PC-9 (cell line): ENCODE results near the gene EPB41L4B. TPM values are rescaled to one million over a fixed set of nuclear protein-coding genes. Genes with fewer than 3 reads are reported as not detected.
A peak's percentile ranks its signal among the peaks of the same experiment; 100 is the strongest.
"Not testable (repeated sequence)": the region's sequence is repeated elsewhere in the genome, so short reads cannot be mapped to it uniquely, and the experiment has no call there.

Experiments used
- Bru-seq: library from RNA; stranded (reverse); fragments of 400-500 nt; gene quantifications from one replicate; lab custom pipeline; 2021; lab: Mats Ljungman, UMichigan
- BruChase-seq, 2 experiments: library from RNA; stranded (reverse); fragments of 400-500 nt; gene quantifications; one replicate each; lab custom pipeline; 2021; lab: Mats Ljungman, UMichigan
- BruUV-seq: library from RNA; stranded (reverse); fragments of 400-500 nt; replicated peaks from 2 replicates; lab custom pipeline; 2021; lab: Mats Ljungman, UMichigan
- CTCF ChIA-PET: fragments of 300-600 bp; sonication (Branson Sonifier 250); formaldehyde crosslinking; loops from one replicate; lab custom pipeline; 2022; ENCODE audit warnings: antibody characterized with exemption; lab: Charles Lee
- POLR2A ChIA-PET: fragments of 300-600 bp; sonication (Branson Sonifier 250); formaldehyde crosslinking; loops from one replicate; lab custom pipeline; 2022; ENCODE audit warnings: antibody characterized with exemption; ENCODE audit not compliant: unreplicated experiment; lab: Charles Lee
- DNase-seq, 2 experiments: peaks; one replicate each; pipeline versions ENCODE4 v3.0.0 to v3.0.0-alpha.2; 2015 to 2022; ENCODE audit warnings: mixed read lengths in 1 of 2
- H2AFZ ChIP-seq: fragments of 200-600 bp; sonication (generic); 2 replicates; pipeline ENCODE4 v1.8.1; 2017; ENCODE audit warnings: antibody characterized with exemption
- H3F3A ChIP-seq: fragments of 200-600 bp; sonication (generic); 2 replicates; pipeline ENCODE4 v1.8.1; 2017; ENCODE audit warnings: antibody characterized with exemption, mild to moderate bottlenecking, low read depth; ENCODE audit not compliant: insufficient read depth
- H3K27ac ChIP-seq: fragments of 200-600 bp; sonication (generic); 2 replicates; pipeline ENCODE4 v1.6.1; 2016; ENCODE audit warnings: mixed run types
- H3K27me3 ChIP-seq: fragments of 200-600 bp; sonication (generic); 2 replicates; pipeline ENCODE4 v1.6.1; 2016; ENCODE audit warnings: low read depth, mixed run types; ENCODE audit not compliant: insufficient read depth
- H3K36me3 ChIP-seq: fragments of 200-600 bp; sonication (generic); 2 replicates; pipeline ENCODE4 v1.6.1; 2016; ENCODE audit warnings: low read depth, mixed run types
- H3K4me1 ChIP-seq: fragments of 200-600 bp; sonication (generic); replicated peaks from 2 replicates; pipeline ENCODE4 v1.6.1; 2016; ENCODE audit warnings: mixed run types; ENCODE audit not compliant: insufficient read depth
- H3K4me2 ChIP-seq: fragments of 200-600 bp; sonication (generic); 2 replicates; pipeline ENCODE4 v1.6.1; 2017; ENCODE audit warnings: mixed run types
- H3K4me3 ChIP-seq: fragments of 200-600 bp; sonication (generic); 2 replicates; pipeline ENCODE4 v1.6.1; 2016; ENCODE audit warnings: mixed run types
- H3K79me2 ChIP-seq: fragments of 200-600 bp; sonication (generic); 2 replicates; pipeline ENCODE4 v1.6.1; 2017; ENCODE audit warnings: low read depth, mixed run types
- H3K9me2 ChIP-seq: fragments of 200-600 bp; sonication (generic); 2 replicates; pipeline ENCODE4 v1.8.1; 2017; ENCODE audit warnings: mild to moderate bottlenecking; ENCODE audit not compliant: insufficient read depth
- H3K9me3 ChIP-seq: fragments of 200-600 bp; sonication (generic); 2 replicates; pipeline ENCODE4 v1.8.1; 2016; ENCODE audit warnings: low read depth; ENCODE audit not compliant: insufficient read depth
- H4K20me1 ChIP-seq: fragments of 200-600 bp; sonication (generic); 2 replicates; pipeline ENCODE4 v1.8.1; 2017; ENCODE audit not compliant: insufficient read depth
- CTCF ChIP-seq: fragments of 200-600 bp; sonication (generic); conservative IDR thresholded peaks from 2 replicates; pipeline ENCODE4 v1.6.1; 2017; ENCODE audit warnings: mixed run types, antibody characterized with exemption, mild to moderate bottlenecking, moderate library complexity
- EZH2 ChIP-seq: fragments of 200-600 bp; sonication (generic); IDR thresholded peaks from 2 replicates; pipeline ENCODE4 v1.8.0; 2017; ENCODE audit warnings: antibody characterized with exemption, low read depth
- intact Hi-C: fragments of 100-400 bp; cut with micrococcal nuclease; formaldehyde crosslinking; loops from one replicate; pipeline ENCODE4 v1.10.0; 2022; ENCODE audit not compliant: unreplicated experiment
- long read RNA-seq: library from polyadenylated mRNA; stranded (forward); transcript quantifications from one replicate; pipeline ENCODE4 v2.0.0, GENCODE V29; 2022
- total RNA-seq: library from RNA; stranded (reverse); gene quantifications from 2 replicates; pipeline ENCODE4 v1.2.3, GENCODE V29; 2021

The EPB41L4B gene
- 4.2 and 5.0 TPM in 2 replicates for total RNA-seq
- percentile 41 among the genes with signal in this experiment for Bru-seq, nascent RNA
- BruChase-seq, experiment 1, labeled RNA remaining after a 2-hour chase, result percentile 46 among the genes with signal in this experiment
- BruChase-seq, experiment 2, labeled RNA remaining after a 6-hour chase, result percentile 39 among the genes with signal in this experiment
- long read RNA-seq, full-length matches to known transcripts, result 13 of 13 reads
- long read RNA-seq, partial matches to known transcripts, result 0 of 13 reads
- long read RNA-seq, other reads (novel, unspliced or antisense), result 0 of 13 reads

GRCh38 chr9:109320742-109321448 is at the start of gene EPB41L4B:
TSS of gene EPB41L4B (minus strand) at chr9:109321059. CDS start at chr9:109320446, 613 bp downstream.
- H3K4me2 ChIP-seq, result peak within 1 kb of the TSS; percentile 87
- H4K20me1 ChIP-seq, result no peaks in the 10 kb centered on the region; the same call in 1 of the 2 replicates
- peak within 1 kb of the TSS; percentile 60 for H3K4me3 ChIP-seq
- ChIA-PET CTCF (interaction anchor here (0.6 kb wide), 1 partner anchor 370 kb away, joined by 3 read pairs; no protein-coding TSS in a partner anchor), POLR2A (interaction anchor here (0.6 kb wide), 1 partner anchor 25 kb away, joined by 3 read pairs; no protein-coding TSS in a partner anchor)
- peak; percentile 81 to 95 for DNase-seq
- intact Hi-C loops, result loop anchor here (1.0 to 10.0 kb wide), 3 partner anchors 24 to 286 kb away; no protein-coding TSS in a partner anchor
- TF ChIP-seq EZH2 (no peak), CTCF (peak; percentile 91)
- H3K9me3 ChIP-seq, result no peaks in the 10 kb centered on the region
- peak within 1 kb of the TSS; percentile 80 for H2AFZ ChIP-seq
- no peaks in the 10 kb centered on the region for H3K36me3 ChIP-seq
- no peaks in the 10 kb centered on the region for H3K9me2 ChIP-seq
- H3K79me2 ChIP-seq, result peaks cover 33% of the 10 kb centered on the region
- no peaks in the 10 kb centered on the region for H3K27me3 ChIP-seq
- no TSS peak for BruUV-seq
- peak within 1 kb of the TSS; percentile 44 for H3K27ac ChIP-seq
- peaks cover 39% of the 10 kb centered on the region for H3K4me1 ChIP-seq
- H3F3A ChIP-seq, result peaks cover 21% of the 10 kb centered on the region

GRCh38 chr9:109369285-109369684 is 48.4 kb upstream of the EPB41L4B start:
- intact Hi-C loops, result loop anchor here (2.0 kb wide), 1 partner anchor 20 kb away; no protein-coding TSS in a partner anchor
- Histone ChIP-seq H3K36me3 (no peaks in the 10 kb centered on the region), H3K4me2 (peak overlapping the region; percentile 59), H3K27ac (peak overlapping the region; percentile 60), H4K20me1 (no peaks in the 10 kb centered on the region), H3F3A (peaks cover 45% of the 10 kb centered on the region), H3K4me1 (peaks cover 37% of the 10 kb centered on the region), H3K9me2 (no peaks in the 10 kb centered on the region), H3K9me3 (no peaks in the 10 kb centered on the region), H3K4me3 (no peak overlapping the region), H3K79me2 (no peaks in the 10 kb centered on the region), H2AFZ (no peak overlapping the region), H3K27me3 (no peaks in the 10 kb centered on the region)
- TF ChIP-seq CTCF (no peak), EZH2 (no peak)
- DNase-seq, result peak; percentile 80 to 81
- ChIA-PET POLR2A (interaction anchor here (0.7 kb wide), 1 partner anchor 95 kb away, joined by 6 read pairs; no protein-coding TSS in a partner anchor), CTCF (no interaction called here)
- no TSS peak for BruUV-seq

- CTCF ChIA-PET, result no interaction called here
Observed at GRCh38 chr9:109360771-109361170, 39.9 kb upstream of the EPB41L4B start.

GRCh38 chr9:109358968-109359603 is 38.2 kb upstream of the EPB41L4B start:
- DNase-seq, H3K9me2 ChIP-seq, H3K27me3 ChIP-seq, H3K4me1 ChIP-seq, H3K79me2 ChIP-seq, H3K4me3 ChIP-seq, H3K27ac ChIP-seq, BruUV-seq, H4K20me1 ChIP-seq, intact Hi-C loops, H2AFZ ChIP-seq, H3K4me2 ChIP-seq, H3K9me3 ChIP-seq, H3K36me3 ChIP-seq, H3F3A ChIP-seq: not testable (repeated sequence)
- ChIA-PET POLR2A (interaction anchor here (0.6 kb wide), 1 partner anchor 146 kb away, joined by 4 read pairs; no protein-coding TSS in a partner anchor), CTCF (interaction anchor here (0.6 kb wide), 1 partner anchor 151 kb away, joined by 3 read pairs; no protein-coding TSS in a partner anchor)

More at GRCh38 chr9:109360771-109361170, 39.9 kb upstream of the EPB41L4B start:
- Histone ChIP-seq H2AFZ (no peak overlapping the region), H4K20me1 (no peaks in the 10 kb centered on the region), H3K4me2 (no peak overlapping the region), H3K9me3 (no peaks in the 10 kb centered on the region), H3K27ac (no peak overlapping the region), H3K36me3 (no peaks in the 10 kb centered on the region), H3K27me3 (no peaks in the 10 kb centered on the region), H3F3A (no peaks in the 10 kb centered on the region), H3K4me3 (no peak overlapping the region), H3K79me2 (no peaks in the 10 kb centered on the region), H3K4me1 (no peaks in the 10 kb centered on the region), H3K9me2 (no peaks in the 10 kb centered on the region)
- DNase-seq, result no peak
- POLR2A ChIA-PET, result no interaction called here
- TF ChIP-seq EZH2 (no peak), CTCF (no peak)
- no TSS peak for BruUV-seq
- intact Hi-C loops, result no loop called here
